A375 (cell line): Measurements from ENCODE around the gene CDC6. TPM values are rescaled to one million over a fixed set of nuclear protein-coding genes. Genes with fewer than 3 reads are reported as not detected.

Experiments used
- total RNA-seq: library from RNA; depleted of rRNA; stranded (reverse); fragments of >200 nt; shearing (Covaris generic); gene quantifications from 2 replicates; pipeline ENCODE4 v1.2.3, GENCODE V29; 2014; rRNA removed

CDC6 gene, protein sequence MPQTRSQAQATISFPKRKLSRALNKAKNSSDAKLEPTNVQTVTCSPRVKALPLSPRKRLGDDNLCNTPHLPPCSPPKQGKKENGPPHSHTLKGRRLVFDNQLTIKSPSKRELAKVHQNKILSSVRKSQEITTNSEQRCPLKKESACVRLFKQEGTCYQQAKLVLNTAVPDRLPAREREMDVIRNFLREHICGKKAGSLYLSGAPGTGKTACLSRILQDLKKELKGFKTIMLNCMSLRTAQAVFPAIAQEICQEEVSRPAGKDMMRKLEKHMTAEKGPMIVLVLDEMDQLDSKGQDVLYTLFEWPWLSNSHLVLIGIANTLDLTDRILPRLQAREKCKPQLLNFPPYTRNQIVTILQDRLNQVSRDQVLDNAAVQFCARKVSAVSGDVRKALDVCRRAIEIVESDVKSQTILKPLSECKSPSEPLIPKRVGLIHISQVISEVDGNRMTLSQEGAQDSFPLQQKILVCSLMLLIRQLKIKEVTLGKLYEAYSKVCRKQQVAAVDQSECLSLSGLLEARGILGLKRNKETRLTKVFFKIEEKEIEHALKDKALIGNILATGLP
- 57.0 and 70.6 TPM in 2 replicates for total RNA-seq

DNA sequence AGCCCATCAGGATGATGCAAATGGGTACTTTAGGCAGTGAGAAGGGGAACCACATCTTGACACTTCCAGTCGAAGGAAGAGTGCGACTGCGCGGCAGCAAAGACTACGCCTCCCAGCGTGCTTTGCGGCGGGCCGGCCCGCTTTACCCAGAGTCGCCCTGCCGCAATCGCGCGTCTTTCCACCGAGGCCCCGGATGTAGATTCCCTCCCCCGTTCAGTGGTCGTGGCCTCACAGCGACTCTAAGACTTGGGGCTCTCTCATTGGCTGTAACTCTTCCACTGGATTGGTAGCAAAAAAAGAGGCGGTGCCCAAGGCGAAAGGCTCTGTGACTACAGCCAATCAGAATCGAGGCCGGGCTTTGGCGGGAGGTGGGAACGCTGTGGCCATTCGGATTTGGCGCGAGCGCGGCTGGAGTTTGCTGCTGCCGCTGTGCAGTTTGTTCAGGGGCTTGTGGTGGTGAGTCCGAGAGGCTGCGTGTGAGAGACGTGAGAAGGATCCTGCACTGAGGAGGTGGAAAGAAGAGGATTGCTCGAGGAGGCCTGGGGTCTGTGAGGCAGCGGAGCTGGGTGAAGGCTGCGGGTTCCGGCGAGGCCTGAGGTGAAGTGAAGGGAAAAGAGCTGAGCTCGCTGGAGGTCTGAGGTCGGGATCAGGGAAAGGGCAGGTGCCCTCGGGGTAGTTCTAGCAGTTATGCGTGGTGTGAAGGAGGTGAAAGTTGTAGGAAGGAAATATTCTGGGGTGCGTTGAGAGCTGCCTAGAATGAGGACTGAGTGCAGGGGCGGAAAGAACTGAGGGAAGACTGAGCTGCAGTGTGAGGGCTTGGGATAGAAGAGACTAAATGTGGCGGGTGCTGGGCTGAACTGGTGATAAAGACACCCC, at the start of gene CDC6:
Gene CDC6, plus strand, starts transcription at position 386 of the 876 bp plus-strand sequence. CDS start 1,542 bp downstream, outside the sequence.

GRCh38 chr17:40309031-40309948, 21.6 kb downstream of the CDC6 start, which contains the start of gene RARA:
Gene RARA (plus strand): TSS chr17:40309180. CDS start chr17:40331219, 22,039 bp downstream.

Other genes with a start within 250 kb of the CDC6 start
- 34.3 and 43.0 TPM in 2 replicates for gene MED24, start 233.5 kb upstream of the CDC6 start, total RNA-seq
- gene THRA, start 224.9 kb upstream of the CDC6 start, total RNA-seq: 12.2 and 12.4 TPM in 2 replicates
- gene NR1D1, start 187.3 kb upstream of the CDC6 start, total RNA-seq: 6.3 and 8.2 TPM in 2 replicates
- 45.3 and 47.3 TPM in 2 replicates for gene MSL1, start 165.9 kb upstream of the CDC6 start, total RNA-seq
- gene CASC3, start 147.3 kb upstream of the CDC6 start, total RNA-seq: 43.4 and 48.3 TPM in 2 replicates
- 7.0 TPM in 2 replicates for gene RAPGEFL1, start 110.4 kb upstream of the CDC6 start, total RNA-seq
- 6.4 and 7.5 TPM in 2 replicates for gene WIPF2, start 68.6 kb upstream of the CDC6 start, total RNA-seq
- 32.1 and 32.5 TPM in 2 replicates for gene RARA, start 21.3 kb downstream of the CDC6 start, total RNA-seq
- not detected in 2 replicates for gene GJD3, start 76.9 kb downstream of the CDC6 start, total RNA-seq
- gene TOP2A, start 130.0 kb downstream of the CDC6 start, total RNA-seq: 127 and 132 TPM in 2 replicates
- gene IGFBP4, start 155.6 kb downstream of the CDC6 start, total RNA-seq: 40.4 and 43.1 TPM in 2 replicates
- gene TNS4, start 213.7 kb downstream of the CDC6 start, total RNA-seq: 0.08 and 0.27 TPM in 2 replicates